Esophagus muscularis mucosa (tissue), 2 donors: Measurements from ENCODE around the gene FBH1.

Experiments used
- POLR2A ChIP-seq: fragments of 450-650 bp; IDR thresholded peaks from one replicate; pipeline ENCODE4 v1.6.1; 2017; ENCODE audit warnings: antibody characterized with exemption, moderate library complexity, mild to moderate bottlenecking, low read depth
- POLR2AphosphoS5 ChIP-seq, 2 donors: sonication (generic); formaldehyde crosslinking; IDR thresholded peaks; one replicate each; pipeline ENCODE4 v1.6.1; 2017; ENCODE audit warnings: antibody characterized with exemption in 2 of 2

DNA sequence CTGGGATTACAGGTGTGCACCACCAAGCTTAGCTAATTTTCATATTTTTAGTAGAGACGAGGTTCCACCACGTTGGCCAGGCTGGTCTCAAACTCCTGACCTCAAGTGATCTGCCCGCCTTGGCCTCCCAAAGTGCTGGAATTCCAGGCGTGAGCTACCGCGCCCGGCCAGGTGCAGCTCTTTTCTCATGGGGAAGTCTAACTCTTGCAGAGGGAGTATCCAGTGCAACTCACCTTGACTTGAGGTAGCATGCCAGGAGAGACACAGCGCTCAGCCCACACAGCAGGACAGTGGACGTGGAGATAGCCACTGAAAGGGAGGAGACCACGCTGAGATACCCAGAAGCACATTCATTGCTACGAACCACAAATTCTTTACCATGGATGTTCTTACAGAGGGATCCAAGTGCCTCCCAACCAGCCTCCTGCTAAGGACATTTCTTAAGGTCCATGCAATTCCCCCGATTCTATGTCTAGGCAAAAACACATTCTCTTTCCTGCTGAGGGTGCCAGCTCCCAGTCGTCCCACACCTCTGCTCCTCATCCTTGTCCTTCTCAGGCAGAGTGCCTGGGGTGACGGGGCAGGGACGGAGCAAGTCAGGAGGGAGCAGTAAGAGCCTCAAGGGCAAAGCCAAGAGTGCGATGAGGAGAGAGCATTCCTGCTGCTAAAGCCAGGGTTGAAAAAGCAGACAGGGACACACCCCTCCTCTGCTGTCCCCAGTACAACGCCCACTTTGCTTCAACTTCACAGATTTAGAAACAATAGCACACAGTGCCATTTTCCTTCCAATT lies 66.3 kb downstream of the FBH1 start:
- TF ChIP-seq POLR2AphosphoS5 (IDR thresholded peaks at IDR 0.05) (no peak), POLR2A (no peak)
